Superior temporal gyrus (tissue), 1 donor: ENCODE results near the gene HK1.

ENCODE experiments used
- DNase-seq: peaks from one replicate; pipeline ENCODE4 v3.0.0-alpha.2; 2016; ENCODE audit errors: extremely low spot score

The HK1 gene

DNA sequence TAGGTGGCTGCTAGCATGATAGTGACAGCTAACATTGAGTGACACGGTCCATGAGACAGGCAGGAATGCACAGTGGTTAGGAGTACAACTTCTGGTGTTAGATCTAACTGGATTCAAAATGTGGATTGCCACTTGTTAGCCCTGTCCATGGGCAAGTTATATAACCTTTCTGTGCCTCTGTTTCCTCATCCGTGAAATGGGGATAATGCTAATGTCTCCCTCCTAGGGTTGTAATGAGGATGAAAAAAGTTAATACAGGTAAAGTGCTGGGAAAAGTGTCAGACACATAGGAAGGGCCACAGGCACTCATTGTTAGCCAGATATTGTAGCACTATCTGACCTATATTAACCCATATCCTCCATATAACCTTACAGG, 96.6 kb downstream of the HK1 start:
- no peak for DNase-seq

- DNase-seq, result peak; percentile 62
Observed at GRCh38 chr10:69375307-69376151, 97.2 kb downstream of the HK1 start.

DNA sequence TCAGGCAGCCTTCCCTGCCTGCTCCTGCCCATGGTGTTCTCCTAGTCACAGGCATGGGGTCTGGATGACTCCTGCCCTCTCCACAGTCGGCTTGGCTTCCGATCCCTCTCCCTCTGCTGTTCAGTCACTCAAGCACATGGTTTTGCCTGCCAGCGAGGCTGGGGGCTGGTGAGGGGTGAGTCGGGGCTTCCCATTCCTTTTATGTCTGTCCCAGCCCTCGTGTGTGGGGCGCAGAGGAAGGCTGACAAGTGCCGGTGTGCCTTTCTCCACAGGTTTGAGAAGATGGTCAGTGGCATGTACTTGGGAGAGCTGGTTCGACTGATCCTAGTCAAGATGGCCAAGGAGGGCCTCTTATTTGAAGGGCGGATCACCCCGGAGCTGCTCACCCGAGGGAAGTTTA, 98.4 kb downstream of the HK1 start:
- DNase-seq, result no peak

GRCh38 chr10:69377191-69377590, 98.9 kb downstream of the HK1 start:
- DNase-seq, result no peak

- no peak for DNase-seq
Observed at GRCh38 chr10:69377933-69378332, 99.6 kb downstream of the HK1 start.

- DNase-seq, result no peak
Observed at GRCh38 chr10:69379800-69380199, 101.5 kb downstream of the HK1 start.

DNA sequence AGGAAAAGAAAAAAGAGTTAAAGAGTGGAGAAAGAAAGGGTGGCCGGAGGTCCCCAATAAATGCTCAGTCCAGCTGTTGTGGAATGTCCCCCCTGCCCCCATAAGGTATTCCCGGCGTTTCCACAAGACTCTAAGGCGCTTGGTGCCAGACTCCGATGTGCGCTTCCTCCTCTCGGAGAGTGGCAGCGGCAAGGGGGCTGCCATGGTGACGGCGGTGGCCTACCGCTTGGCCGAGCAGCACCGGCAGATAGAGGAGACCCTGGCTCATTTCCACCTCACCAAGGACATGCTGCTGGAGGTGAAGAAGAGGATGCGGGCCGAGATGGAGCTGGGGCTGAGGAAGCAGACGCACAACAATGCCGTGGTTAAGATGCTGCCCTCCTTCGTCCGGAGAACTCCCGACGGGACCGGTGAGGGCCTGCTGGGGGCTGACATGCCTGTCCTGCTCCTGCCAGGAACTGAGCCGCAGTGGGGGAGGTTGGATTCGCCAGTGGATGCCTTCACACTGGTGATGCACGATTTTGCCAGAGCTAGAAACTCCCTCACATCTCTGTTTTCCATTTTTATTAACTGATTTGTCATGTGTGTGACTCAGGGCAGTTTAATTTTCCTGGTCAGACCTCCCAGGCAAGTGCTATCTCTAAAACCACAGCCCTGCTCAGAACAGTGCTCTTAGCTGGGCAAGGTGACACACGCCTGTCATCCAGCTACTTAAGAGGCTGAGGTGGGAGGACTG, 104.3 kb downstream of the HK1 start:
- no peak for DNase-seq

DNA sequence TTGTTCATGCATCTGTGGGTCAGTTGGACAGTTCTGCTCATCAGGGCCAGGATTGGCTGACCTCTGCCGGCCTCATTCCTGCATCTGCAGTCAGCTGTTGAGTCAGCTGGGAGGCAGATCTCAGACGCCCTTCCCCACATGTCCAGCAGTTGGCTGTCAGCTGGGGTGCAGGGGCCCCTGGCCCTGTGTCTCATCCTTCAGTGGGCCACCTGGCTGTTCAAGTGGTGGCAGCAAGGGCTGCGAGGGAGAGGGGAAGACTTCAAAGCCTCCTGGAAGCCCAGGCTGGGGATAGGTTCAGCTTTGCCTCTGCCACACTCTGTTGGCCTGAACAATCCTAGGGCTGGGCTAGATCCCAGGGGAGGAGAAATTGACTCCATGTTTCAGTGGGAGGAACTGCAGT, 105.3 kb downstream of the HK1 start:
- no peak for DNase-seq

DNA sequence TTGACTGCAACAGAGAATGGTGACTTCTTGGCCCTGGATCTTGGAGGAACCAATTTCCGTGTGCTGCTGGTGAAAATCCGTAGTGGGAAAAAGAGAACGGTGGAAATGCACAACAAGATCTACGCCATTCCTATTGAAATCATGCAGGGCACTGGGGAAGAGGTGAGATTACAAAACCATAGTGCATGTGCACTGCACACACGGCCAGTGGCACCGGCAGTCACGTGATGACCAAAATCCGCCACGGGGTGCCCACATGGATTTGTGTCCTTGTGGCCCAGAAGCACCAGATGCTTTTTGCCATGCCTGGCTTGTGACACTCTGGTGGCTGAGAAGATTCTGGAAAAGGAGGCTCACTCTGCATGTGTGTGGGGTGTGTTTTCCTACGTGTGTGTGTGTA, 106.0 kb downstream of the HK1 start:
- no peak for DNase-seq

DNA sequence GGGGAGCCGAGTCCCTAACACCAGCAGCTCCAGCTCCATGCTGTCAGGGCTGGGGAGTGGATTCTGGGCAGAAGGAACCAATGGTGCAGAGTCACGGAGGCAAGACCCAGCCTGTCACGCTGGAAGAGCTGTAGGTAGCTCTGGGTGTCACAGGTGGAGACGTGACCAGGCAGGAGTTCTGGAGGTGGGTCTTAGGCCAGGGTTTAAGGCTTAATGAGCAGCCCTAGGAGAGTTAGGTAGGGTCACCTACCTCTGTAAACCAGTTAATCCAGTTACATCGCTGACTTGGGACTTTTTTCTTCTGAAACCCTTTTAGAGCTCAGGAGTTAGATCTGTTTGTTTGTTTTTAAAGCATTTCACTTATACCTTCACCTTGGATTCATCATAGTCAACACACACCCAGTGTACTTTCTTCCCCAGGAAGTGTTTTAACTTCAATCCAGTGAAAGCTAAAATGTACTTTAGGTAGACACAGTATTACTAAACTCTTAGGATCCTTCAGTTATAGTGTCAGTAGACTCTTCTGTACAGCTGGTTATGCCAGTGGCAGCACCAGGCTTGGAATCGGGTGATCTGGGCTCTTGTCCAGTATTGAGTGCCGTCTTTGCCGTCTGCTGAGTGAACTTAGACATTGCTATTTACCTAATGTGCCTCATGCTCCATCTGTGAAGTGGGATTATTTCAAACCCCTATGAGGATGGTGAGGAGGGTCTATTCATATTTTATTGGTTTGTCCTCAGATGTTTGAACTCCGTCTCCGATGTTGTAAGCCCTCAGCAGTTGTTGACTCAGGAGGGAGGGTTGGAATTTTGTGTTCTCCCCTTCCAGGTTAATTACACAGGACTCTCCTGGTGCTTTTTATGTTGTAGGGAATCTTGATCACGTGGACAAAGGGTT, 107.4 kb downstream of the HK1 start:
- DNase-seq, result no peak

- DNase-seq, result no peak
Observed at GRCh38 chr10:69387500-69387899, 109.2 kb downstream of the HK1 start.

GRCh38 chr10:69388488-69388887, 110.2 kb downstream of the HK1 start:
- DNase-seq, result no peak

GRCh38 chr10:69389827-69390490, 111.7 kb downstream of the HK1 start:
- DNase-seq, result no peak

DNA sequence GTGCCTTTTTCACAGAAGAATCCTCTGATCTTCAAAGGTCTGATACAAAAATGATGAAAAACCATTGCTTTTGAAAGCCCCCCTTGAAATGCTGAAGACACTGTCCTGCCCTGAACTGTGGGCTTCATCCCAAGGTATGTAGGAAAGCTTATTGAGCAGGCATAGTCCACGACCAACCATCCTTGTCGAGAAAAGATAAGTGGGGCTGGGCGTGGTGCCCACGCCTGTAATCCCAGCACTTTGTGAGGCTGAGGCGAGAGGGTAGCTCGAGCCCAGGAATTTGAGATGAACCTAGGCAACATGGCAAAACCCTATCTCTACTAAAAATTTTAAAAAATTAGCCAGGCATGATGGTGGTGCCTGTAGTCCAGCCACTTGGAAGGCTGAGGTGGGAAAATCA, 112.9 kb downstream of the HK1 start:
- no peak for DNase-seq

DNA sequence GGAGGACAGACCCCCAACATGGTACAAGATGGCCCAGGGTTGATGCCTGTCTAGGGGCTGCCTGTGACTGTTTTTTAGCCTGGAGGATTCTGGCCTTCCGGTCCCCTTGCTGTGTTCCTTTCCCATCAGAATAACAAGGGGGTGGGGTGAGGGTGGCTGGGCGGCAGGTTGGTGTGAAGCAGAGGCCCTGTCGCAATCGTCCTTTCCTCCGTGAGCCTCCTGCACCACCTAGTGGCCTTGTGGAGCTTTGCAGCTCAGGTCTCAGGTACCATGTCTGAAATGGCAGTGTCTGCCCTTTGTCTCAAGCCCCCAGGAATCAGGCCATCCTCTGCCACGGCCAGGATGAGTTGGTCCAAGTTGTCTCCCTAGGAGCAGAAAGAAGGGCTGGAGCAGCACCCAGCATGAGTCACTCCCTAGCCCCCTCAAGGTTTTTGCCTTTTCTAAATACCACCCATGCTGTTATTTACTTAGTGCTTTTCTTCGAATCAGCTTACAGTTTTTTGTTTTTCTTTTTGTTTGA, 114.2 kb downstream of the HK1 start:
- DNase-seq, result peak; percentile 90

DNA sequence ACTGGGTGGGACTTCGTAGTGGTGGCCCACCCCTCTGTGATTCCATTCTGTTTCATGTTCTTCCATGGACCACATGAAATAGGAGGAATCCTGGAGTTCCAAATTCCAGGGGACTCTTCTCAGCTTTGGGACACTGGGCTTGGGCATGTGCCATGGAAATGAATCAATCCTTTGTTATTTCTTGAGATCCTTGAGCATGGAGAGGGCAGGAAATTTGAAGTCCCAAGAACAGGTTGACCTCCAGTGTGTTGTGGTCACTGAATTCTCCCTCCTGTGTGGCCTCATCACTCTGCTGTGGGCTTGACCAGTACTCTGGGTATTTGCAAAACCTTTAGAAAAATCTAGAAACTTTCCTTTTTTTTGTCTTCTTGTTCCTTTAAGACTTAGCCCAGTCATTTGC, 115.7 kb downstream of the HK1 start:
- DNase-seq, result no peak

GRCh38 chr10:69397972-69398371, 119.7 kb downstream of the HK1 start:
- no peak for DNase-seq

DNA sequence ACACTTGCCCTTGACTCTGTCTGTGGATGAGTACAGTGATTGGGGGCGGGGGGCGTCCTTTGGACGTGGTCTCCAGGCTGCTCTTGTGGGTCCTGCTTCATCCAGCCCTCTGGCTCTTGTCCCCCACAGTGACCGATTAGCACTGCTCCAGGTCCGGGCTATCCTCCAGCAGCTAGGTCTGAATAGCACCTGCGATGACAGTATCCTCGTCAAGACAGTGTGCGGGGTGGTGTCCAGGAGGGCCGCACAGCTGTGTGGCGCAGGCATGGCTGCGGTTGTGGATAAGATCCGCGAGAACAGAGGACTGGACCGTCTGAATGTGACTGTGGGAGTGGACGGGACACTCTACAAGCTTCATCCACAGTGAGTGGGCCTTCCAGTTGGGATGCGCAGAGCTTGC, 120.2 kb downstream of the HK1 start:
- no peak for DNase-seq

DNA sequence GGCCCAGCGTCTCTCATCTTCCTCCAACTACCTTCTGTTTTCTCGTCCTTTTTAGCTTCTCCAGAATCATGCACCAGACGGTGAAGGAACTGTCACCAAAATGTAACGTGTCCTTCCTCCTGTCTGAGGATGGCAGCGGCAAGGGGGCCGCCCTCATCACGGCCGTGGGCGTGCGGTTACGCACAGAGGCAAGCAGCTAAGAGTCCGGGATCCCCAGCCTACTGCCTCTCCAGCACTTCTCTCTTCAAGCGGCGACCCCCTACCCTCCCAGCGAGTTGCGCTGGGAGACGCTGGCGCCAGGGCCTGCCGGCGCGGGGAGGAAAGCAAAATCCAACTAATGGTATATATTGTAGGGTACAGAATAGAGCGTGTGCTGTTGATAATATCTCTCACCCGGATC, 122.6 kb downstream of the HK1 start:
- no peak for DNase-seq

DNA sequence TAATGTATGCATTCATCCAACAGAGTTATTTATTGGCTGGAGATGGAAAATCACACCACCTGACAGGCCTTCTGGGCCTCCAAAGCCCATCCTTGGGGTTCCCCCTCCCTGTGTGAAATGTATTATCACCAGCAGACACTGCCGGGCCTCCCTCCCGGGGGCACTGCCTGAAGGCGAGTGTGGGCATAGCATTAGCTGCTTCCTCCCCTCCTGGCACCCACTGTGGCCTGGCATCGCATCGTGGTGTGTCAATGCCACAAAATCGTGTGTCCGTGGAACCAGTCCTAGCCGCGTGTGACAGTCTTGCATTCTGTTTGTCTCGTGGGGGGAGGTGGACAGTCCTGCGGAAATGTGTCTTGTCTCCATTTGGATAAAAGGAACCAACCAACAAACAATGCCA, 123.1 kb downstream of the HK1 start:
- no peak for DNase-seq

GRCh38 chr10:69402386-69402785, 124.1 kb downstream of the HK1 start:
- DNase-seq, result no peak

GRCh38 chr10:69403066-69403465, 124.8 kb downstream of the HK1 start:
- no peak for DNase-seq
